Measurements from ENCODE around the gene SLC5A5. TPM values are rescaled to one million over a fixed set of nuclear protein-coding genes. Genes with fewer than 3 reads are reported as not detected.

SLC5A5 gene
- total RNA-seq, 1 experiment from 2014 or later, result 6.3 TPM

DNA sequence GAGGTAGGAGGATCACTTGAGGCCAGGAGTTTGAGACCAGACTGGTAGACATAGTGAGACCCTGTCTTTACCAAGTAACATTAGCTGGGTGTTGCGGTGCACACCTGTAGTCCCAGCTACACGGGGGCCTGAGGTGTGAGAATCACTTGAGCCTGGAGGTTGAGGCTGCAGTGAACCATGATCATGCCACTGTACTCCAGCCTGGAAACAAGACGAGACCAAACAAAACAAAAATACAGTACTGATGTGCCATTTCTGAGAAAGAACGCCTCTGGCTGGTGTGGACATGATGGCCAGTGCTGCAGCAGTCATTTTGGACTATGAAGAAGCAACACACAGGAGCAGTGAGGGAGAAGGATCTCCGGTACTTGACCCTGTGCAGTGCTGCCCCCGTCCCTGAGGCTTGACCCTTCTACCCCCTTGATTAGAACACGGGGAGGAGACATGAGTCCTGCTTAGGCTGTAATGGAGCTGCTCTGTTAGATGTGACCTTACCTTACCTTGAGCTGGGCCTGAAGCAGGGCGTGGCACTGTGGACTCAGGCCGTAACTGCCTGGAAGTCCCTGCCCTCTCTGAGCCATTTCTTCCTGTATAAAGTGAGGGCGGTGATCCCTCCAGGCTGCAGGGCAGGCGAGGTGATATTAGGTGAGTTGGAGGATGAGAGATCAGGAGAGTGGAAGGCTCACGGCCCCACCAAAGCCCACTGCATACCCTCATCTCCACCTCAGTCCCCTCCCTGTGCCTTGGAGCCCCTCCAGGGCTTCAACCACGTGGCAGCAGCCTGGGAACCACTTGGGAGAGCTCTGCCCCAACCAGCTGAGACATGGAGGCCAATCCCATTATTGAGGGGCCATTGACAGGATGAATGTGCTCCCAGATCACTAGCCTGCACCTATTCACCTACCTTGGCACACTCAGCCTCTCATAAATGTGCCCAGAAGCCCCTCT is 6.1 kb upstream of the SLC5A5 start:
- in situ Hi-C loops (cut with HindIII; ENCODE audit: low pct_unique_long_range_greater_than_20kb, low sequenced_read_pairs), result no loop called here
- Histone ChIP-seq H3K27ac (ENCODE audit: low read length) (0 out of 2 replicates have a peak overlapping the region, but pooled peaks have one; percentile 7), H3K4me1 (ENCODE audit: control insufficient read depth, insufficient read depth, low read length) (peaks cover 29% of the 10 kb centered on the region), H3K36me3 (ENCODE audit: control insufficient read depth, insufficient read depth, low read length) (peaks cover 11% of the 10 kb centered on the region), H3K9me3 (ENCODE audit: control insufficient read depth, insufficient read depth, low read depth, low read length) (no peaks in the 10 kb centered on the region), H3K4me3 (ENCODE audit: low read depth in 2 of 2, low read length in 2 of 2) (no peak overlapping the region), H3K27me3 (ENCODE audit: control insufficient read depth, insufficient read depth, low read length) (no peaks in the 10 kb centered on the region)
- DNase-seq (ENCODE audit: low read depth, low spot score) (no peak), ATAC-seq (peak; percentile 77)
- ChIA-PET CTCF (interaction anchor here (1.3 kb wide), 1 partner anchor 67 kb away, joined by 3 read pairs; the partner anchor contains the start of gene CCDC124), POLR2A (interaction anchor here (0.6 to 1.2 kb wide), 2 partner anchors 67 to 77 kb away, joined by 3 to 4 read pairs; partner anchors contain the start of gene CCDC124)
- TF ChIP-seq TCF7L2 (IDR thresholded peaks at IDR 0.05; ENCODE audit: low read depth, low read length) (no peak), CTCF (IDR thresholded peaks at IDR 0.05) (no peak), POLR2AphosphoS5 (IDR thresholded peaks at IDR 0.05; ENCODE audit: low read depth, low read length) (peak; percentile 89), SIN3A (IDR thresholded peaks at IDR 0.05; ENCODE audit: borderline replicate concordance, insufficient read depth, low read depth, low read length) (no peak)
- TF ChIP-seq, protein P1, sequence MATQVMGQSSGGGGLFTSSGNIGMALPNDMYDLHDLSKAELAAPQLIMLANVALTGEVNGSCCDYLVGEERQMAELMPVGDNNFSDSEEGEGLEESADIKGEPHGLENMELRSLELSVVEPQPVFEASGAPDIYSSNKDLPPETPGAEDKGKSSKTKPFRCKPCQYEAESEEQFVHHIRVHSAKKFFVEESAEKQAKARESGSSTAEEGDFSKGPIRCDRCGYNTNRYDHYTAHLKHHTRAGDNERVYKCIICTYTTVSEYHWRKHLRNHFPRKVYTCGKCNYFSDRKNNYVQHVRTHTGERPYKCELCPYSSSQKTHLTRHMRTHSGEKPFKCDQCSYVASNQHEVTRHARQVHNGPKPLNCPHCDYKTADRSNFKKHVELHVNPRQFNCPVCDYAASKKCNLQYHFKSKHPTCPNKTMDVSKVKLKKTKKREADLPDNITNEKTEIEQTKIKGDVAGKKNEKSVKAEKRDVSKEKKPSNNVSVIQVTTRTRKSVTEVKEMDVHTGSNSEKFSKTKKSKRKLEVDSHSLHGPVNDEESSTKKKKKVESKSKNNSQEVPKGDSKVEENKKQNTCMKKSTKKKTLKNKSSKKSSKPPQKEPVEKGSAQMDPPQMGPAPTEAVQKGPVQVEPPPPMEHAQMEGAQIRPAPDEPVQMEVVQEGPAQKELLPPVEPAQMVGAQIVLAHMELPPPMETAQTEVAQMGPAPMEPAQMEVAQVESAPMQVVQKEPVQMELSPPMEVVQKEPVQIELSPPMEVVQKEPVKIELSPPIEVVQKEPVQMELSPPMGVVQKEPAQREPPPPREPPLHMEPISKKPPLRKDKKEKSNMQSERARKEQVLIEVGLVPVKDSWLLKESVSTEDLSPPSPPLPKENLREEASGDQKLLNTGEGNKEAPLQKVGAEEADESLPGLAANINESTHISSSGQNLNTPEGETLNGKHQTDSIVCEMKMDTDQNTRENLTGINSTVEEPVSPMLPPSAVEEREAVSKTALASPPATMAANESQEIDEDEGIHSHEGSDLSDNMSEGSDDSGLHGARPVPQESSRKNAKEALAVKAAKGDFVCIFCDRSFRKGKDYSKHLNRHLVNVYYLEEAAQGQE (IDR thresholded peaks at IDR 0.05; ENCODE audit: insufficient read depth in 1 of 2, low read depth in 2 of 2, low read length in 1 of 2), result no peak
- intact Hi-C loops (cut with micrococcal nuclease; ENCODE audit: unreplicated experiment), result no loop called here
- no TSS peak for BruUV-seq (replicated peaks)

DNA sequence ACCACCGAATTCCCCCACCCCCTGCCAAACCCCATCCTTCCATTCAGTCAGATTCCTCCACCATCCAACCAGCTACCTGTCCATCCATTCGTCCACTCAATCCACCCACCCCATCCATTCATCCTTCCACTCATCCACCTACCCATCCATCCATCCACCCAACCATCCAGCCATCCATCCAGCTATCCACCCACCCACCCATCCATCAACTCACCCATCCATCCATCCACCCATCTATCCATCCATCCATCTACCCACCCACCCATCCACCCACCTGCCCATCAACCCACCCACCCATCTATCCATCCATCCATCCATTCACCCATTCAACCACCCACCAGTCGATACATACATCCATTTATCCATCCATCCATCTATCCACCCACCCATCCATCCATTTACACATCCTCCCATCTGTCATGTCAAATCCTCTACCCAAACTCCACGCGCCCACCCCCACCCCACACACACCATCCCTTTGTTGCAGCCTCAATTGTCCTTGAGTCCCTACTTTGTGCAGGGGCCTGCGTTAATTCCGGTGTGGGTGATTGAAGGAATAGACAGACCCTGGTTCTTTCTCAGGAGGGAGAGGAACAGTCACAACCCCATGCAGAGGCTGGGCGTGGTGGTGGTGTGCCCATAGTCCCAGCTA is 5.3 kb upstream of the SLC5A5 start:
- Histone ChIP-seq H3K36me3 (ENCODE audit: control insufficient read depth, insufficient read depth, low read length) (peaks cover 6% of the 10 kb centered on the region), H3K27ac (ENCODE audit: low read length) (no peak overlapping the region), H3K27me3 (ENCODE audit: control insufficient read depth, insufficient read depth, low read length) (no peaks in the 10 kb centered on the region), H3K9me3 (ENCODE audit: control insufficient read depth, insufficient read depth, low read depth, low read length) (no peaks in the 10 kb centered on the region), H3K4me1 (ENCODE audit: control insufficient read depth, insufficient read depth, low read length) (peaks cover 29% of the 10 kb centered on the region), H3K4me3 (ENCODE audit: low read depth in 2 of 2, low read length in 2 of 2) (no peak overlapping the region)
- no peak for ATAC-seq
- DNase-seq (ENCODE audit: low read depth, low spot score), result no peak
- in situ Hi-C loops (cut with HindIII; ENCODE audit: low pct_unique_long_range_greater_than_20kb, low sequenced_read_pairs) (no loop called here), intact Hi-C loops (cut with micrococcal nuclease; ENCODE audit: unreplicated experiment) (no loop called here)
- ChIA-PET CTCF (interaction anchor here (1.3 kb wide), 1 partner anchor 66 kb away, joined by 3 read pairs; the partner anchor contains the start of gene CCDC124), POLR2A (interaction anchor here (0.6 kb wide), 1 partner anchor 76 kb away, joined by 4 read pairs; no protein-coding TSS in a partner anchor)
- BruUV-seq (replicated peaks), result no TSS peak
- no peak for TF ChIP-seq TCF7L2 (IDR thresholded peaks at IDR 0.05; ENCODE audit: low read depth, low read length)
- TF ChIP-seq SIN3A (IDR thresholded peaks at IDR 0.05; ENCODE audit: borderline replicate concordance, insufficient read depth, low read depth, low read length), result no peak
- TF ChIP-seq, protein P1 (IDR thresholded peaks at IDR 0.05; ENCODE audit: insufficient read depth in 1 of 2, low read depth in 2 of 2, low read length in 1 of 2), result no peak
- TF ChIP-seq CTCF (IDR thresholded peaks at IDR 0.05), result no peak
- no peak for TF ChIP-seq POLR2AphosphoS5 (IDR thresholded peaks at IDR 0.05; ENCODE audit: low read depth, low read length)
